ENCODE data around the gene CCL3.
"Not testable (repeated sequence)": the region's sequence is repeated elsewhere in the genome, so short reads cannot be mapped to it uniquely, and the experiment has no call there.

Gene CCL3

GRCh38 chr17:36112572-36112971 lies 22.6 kb upstream of the CCL3 start:
- no peak for TF ChIP-seq CTCF (IDR thresholded peaks at IDR 0.05; ENCODE audit: insufficient read depth, missing control alignments)
- no peak for FAIRE-seq
- DNase-seq (ENCODE audit: insufficient read length, low spot score), result no peak

- FAIRE-seq, result no peak
Measured at GRCh38 chr17:36111068-36111490, 21.1 kb upstream of the CCL3 start.

GRCh38 chr17:36108265-36108664 lies 18.3 kb upstream of the CCL3 start:
- DNase-seq (ENCODE audit: insufficient read length, low spot score); FAIRE-seq: not testable (repeated sequence)

More at GRCh38 chr17:36111068-36111490, 21.1 kb upstream of the CCL3 start:
- TF ChIP-seq CTCF (IDR thresholded peaks at IDR 0.05; ENCODE audit: insufficient read depth, missing control alignments), result no peak
- DNase-seq (ENCODE audit: insufficient read length, low spot score), result no peak

- no peak for FAIRE-seq
- no peak for TF ChIP-seq CTCF (IDR thresholded peaks at IDR 0.05; ENCODE audit: insufficient read depth, missing control alignments)
- no peak for DNase-seq (ENCODE audit: insufficient read length, low spot score)
Measured at GRCh38 chr17:36107660-36108059, 17.7 kb upstream of the CCL3 start.

- no peak for TF ChIP-seq CTCF (IDR thresholded peaks at IDR 0.05; ENCODE audit: insufficient read depth, missing control alignments)
Measured at GRCh38 chr17:36106493-36106835, 16.5 kb upstream of the CCL3 start.

GRCh38 chr17:36105781-36106492 lies 16.0 kb upstream of the CCL3 start:
- DNase-seq (ENCODE audit: insufficient read length, low spot score), result no peak
- FAIRE-seq, result no peak

More at GRCh38 chr17:36106493-36106835, 16.5 kb upstream of the CCL3 start:
- DNase-seq (ENCODE audit: insufficient read length, low spot score), result no peak
- no peak for FAIRE-seq

GRCh38 chr17:36104701-36105181 lies 14.8 kb upstream of the CCL3 start:
- DNase-seq (ENCODE audit: insufficient read length, low spot score) (no peak), FAIRE-seq (no peak)
- no peak for TF ChIP-seq CTCF (IDR thresholded peaks at IDR 0.05; ENCODE audit: insufficient read depth, missing control alignments)

More at GRCh38 chr17:36105781-36106492, 16.0 kb upstream of the CCL3 start:
- TF ChIP-seq CTCF (IDR thresholded peaks at IDR 0.05; ENCODE audit: insufficient read depth, missing control alignments), result no peak

GRCh38 chr17:36104246-36104645 lies 14.3 kb upstream of the CCL3 start:
- not testable (repeated sequence) for FAIRE-seq; DNase-seq (ENCODE audit: insufficient read length, low spot score)

- DNase-seq (ENCODE audit: insufficient read length, low spot score); FAIRE-seq: not testable (repeated sequence)
Measured at GRCh38 chr17:36103401-36103975, 13.5 kb upstream of the CCL3 start, which contains the start of gene CCL4. TSS of gene CCL4 (plus strand) at chr17:36103827. CDS start at chr17:36103906, 79 bp downstream.

GRCh38 chr17:36099004-36099403 lies 9.1 kb upstream of the CCL3 start:
- DNase-seq (ENCODE audit: insufficient read length, low spot score); FAIRE-seq: not testable (repeated sequence)
